H4 (cell line): Measurements from ENCODE around the gene FILIP1L. TPM values are rescaled to one million over a fixed set of nuclear protein-coding genes. Genes with fewer than 3 reads are reported as not detected.

Source experiments
- DNase-seq: peaks from one replicate; pipeline ENCODE4 v3.0.0-alpha.2; 2015; ENCODE audit warnings: low spot score
- total RNA-seq: library from RNA; depleted of rRNA; stranded (reverse); fragments of >200 nt; shearing (Covaris generic); gene quantifications from 2 replicates; pipeline ENCODE4 v1.2.3, GENCODE V29; 2014; rRNA removed

FILIP1L gene
- 30.0 and 37.8 TPM in 2 replicates for total RNA-seq

DNA sequence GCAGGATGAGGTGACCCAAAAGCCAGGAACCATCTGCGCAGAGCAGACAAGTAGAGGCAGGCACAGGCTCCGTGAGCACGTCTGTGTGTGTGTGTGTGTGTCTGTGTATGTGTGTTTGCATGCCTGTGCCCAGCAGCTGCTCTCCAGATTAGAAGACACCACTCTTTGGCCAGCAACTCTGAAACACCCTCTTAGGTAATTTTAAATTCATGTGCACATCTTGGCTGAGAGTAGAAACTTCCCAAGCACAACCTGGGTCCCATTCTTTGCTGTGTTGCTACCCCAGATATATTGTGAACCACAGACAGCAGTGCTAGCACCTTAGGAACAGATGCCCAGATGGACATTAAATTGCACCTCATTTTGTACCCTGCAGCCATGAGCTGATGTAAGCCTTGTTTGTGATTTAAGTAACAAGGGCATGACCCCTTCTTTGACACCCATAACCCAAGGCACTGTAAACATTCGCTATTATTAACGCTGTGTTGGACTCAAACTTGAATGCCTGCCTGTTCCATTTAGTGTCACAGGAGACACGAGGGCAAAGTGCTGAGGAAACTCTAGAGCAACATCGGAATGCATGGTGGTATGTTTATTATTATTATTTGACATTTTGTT, at the start of gene FILIP1L:
TSS of gene FILIP1L (minus strand) at position 89 of the 618 bp plus-strand sequence.
- no peak for DNase-seq

DNA sequence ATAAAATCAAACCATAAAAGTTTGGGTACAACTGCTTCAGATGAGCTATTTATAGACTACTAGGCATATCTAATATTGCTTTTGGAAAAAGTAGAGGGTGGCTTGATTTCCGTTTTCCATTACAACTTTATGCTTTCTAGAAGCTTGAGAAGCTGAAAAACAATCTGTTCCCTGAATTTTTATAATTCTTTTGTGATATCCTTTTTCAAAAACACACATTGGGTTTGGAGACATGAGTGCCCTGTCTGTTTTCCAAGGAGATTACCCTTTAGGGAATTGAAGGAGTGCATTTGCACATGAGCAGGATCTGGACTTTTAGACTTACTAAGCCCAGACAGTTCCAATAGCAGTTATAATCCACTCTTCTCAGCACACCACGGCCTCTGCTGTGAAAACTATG, 49.5 kb upstream of the FILIP1L start:
- DNase-seq = no peak

DNA sequence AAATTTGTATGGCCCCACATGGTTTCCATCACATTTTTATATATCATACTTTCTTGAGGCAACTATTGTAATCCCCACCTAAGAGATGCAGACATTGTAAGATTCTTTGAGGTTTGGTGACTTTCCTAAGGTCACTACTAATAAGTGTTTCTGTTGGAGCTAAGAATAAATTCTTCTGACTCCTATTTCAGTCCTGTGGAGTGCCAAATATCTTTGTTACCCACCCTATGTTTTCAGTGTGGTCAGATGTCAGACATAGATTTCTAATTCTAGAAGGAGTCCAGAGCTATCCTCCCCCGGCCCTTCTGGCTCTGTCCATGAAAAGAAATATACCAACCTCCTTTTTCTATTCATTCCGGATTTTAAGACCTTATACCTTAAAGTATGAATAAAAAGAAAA, 46.2 kb upstream of the FILIP1L start:
- DNase-seq = no peak

DNA sequence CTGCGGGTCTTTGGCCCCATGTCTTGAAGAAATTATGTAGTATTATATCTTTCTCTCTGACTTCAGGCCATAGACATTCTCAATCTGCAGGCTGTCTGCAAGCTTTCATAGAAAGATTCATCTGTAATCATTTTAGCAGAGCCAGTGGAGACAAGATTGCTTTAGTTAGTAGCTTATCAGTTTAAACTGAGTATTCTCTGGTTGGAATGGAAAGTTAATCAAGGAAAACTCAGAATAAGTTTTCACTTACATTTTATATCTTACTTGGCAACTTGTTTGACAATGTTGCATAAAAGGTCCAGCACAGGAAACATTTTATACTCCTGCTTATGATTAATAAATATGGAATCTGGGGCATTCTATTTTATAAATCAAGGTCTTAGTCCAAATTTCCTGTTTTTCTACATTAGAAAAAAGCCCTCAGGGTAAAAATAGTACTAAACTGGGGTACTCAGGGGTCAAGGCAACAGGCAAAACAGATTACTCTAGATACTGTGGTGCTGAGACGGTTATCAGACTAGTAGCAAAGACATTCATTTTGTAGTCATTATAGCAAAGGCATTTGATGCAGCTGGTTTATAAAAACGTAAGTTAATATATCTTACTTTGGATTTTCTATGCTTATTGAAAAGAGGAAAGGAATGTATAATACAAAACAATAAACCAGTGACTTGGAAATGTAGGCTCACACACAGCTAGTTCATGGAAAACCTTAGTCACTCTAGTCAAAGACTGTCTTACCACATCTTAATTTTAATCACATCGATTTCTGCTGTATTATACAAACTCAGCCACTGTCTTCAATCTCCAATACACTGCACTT, 45.2 kb upstream of the FILIP1L start:
- DNase-seq = no peak

DNA sequence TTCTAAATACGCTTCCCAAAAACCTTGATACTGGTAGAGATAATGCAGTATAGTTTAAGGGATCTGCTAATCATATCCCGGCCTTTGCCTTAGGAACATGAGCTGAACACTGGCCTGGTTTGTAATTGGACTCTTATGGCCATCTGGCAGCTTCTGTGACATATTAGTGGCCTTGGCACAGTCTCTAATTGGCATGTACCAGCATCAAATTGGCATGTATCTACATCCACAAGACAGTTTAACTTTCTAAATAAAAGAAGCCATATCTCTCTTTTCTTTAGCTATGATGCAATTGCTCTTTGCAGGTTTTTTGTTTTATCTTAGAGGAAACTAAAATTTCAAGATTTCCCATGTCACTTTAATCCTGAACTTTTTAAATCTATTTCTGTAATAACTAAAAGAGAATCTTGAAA, 44.6 kb upstream of the FILIP1L start:
- no peak for DNase-seq

DNA sequence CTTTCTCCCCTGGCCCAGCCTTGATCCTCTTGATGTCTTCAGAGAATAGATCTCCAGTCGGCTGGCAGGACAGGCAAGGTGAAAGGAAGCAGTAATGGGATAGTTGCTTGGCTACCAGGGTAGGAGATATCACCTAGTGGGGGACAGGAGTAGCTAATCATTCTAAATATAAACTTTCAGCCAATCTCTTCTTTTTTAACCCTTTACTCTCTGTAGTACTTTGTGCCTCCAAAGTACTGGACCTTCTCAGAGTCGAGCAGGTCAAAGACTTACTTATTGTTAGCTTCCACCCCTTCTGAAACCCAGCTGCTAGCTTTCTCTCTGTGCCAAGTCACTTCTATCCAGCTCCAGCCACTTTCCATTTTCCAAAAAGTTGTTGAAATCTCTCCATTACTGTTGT, 43.4 kb upstream of the FILIP1L start:
- DNase-seq = no peak

DNA sequence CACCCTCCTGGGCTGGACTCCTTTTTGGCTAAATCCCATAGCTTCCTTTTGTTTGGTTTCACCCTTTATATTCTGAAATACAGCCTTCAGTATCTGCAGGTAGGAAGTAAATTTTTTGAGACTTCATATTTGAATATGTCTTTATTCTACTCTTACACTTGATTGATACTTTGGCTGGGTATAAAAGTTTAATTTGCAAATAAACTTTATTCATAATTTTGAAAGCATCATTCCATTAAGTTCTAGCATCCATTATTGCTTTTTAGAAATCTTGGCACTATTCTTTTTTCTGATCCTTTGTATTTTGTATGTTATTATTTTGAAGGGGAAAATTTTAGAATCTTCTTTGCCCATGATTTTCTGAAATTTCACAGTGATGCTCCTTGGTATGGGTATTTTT, 41.3 kb upstream of the FILIP1L start:
- no peak for DNase-seq

DNA sequence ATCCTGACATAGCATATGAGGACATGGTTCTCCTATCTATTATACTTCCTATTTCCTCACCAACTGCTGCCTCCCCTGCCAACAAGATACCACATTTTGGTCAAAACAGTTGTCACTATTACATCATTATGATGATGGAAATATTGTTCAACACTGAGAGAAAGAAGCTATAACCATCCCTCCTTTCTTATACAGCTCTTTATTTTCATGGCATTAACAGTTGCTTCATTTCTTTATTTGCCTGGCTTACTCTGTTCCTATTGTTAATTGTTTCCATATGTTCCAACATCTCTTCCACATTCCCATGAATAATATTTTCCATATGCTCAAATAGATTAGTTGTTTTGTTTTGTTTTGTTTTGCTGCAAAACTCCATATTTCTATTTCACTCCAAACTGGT, 40.8 kb upstream of the FILIP1L start:
- no peak for DNase-seq

DNA sequence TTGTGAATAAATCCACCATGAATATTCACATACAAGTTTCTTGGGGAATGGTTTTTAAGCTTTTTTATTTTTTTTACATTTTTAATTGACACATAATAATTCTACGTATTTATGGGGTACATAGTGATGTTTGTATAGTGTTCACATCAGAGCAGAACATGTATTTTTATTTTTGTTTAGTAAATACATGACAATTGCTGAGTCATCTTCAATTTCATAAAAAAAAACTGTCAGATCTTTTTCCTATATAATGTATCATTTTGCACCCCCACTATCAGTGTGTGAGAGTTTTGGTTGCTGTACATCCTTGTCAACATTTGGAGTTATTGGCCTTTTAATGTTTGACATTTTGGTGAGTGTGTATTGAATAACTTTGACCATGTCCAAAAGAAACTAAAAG, 39.9 kb upstream of the FILIP1L start:
- no peak for DNase-seq

DNA sequence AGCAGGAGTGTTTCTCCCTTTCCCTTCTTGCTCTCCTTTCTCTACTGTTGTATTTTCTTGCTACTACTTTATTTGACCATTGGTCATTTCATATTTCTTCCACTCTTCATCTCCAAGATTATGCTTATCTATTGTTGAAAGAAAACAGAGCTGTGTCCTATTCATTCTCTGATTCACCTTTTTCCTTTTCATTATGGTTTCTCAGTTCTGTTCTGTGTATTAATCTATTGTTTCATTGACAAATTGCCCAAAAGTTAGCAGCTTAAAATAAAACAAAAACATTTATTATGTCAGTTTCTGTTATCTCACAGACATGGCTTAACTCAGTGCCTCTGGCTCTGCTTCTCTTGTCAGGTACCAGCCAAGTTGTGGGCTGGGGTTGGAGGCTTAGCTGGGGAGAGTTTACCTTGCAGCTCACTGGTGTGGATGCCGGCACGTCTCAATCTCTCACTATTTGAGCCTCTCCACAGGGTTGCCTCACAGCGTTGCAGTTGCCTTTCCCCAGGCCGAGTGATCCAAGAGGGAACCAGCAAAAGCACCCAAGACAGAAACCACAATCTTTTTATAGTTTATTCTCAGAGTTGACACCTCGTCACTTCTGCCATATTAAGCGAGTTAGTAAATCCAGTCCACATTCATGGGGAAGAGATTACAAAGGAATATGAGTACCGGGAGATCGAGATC, 36.9 kb upstream of the FILIP1L start:
- no peak for DNase-seq

DNA sequence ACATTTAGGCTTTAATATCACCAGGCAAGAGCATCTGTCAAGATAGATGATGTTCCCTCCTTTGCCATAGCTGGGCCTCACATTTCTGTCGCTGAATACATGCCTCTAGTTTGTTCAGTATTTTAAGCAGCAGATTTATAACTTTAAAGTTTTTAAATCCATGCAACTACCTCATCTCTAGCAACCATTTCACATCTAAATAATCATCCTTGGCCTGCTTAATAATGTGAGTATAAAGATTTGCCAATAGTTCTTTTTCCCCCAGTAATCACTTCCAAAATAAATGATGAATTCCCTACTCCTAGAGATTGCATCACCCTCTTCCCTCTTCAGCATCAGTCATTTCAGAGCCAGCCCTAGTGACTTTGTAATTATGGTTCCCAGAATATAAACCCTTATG, 36.2 kb upstream of the FILIP1L start:
- no peak for DNase-seq

DNA sequence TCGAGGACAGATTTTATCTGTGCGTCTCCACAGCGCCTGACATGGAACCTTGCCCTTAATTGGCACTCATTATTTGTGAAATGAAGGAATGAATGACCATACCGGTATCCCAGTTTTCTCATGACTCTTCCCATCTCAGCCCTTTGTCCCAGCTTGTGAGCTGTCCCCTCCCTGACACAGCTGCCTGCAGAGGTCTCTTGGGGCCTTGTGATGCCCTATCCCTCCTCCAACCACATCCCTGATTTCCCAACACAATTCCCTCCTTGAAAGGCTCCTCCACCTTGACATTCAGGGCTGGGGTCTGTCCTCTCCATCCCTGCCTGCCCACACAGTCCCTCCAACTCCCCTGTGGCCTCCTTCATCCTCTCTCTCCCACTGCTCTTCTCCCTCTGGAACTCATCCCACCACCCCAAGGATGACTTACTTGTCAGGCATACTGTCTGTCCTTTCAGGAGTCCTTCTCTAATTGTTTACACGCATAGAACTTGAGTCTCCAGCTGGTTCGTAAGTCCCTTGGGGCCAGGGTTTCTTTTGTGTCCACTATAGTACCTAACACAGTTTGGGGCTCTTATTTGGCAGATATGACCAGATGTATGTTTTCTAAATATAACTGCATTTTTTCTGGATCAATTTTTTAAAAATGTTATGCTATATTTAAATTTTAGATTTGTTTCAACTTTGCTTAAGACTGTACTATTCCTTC, 35.6 kb upstream of the FILIP1L start:
- DNase-seq = no peak

DNA sequence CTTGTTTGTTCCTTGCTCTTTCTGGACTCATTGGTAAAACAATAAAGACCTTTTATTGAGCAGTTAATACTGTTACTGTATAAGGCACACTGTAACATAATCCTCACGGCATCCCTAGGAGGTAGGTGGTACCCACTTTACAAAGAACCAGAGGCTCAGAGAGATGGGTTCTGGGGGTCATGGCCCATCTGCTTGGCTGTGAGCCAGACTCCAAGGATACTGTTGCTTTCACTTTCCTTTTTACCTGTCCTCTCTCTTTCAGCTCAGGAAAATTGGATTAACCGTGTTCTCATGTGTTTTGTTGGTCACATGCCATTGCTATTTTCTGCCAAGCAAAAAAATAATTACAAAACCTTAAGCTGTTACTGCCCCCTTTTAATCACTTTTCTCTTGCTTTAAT, 34.8 kb upstream of the FILIP1L start:
- DNase-seq = no peak

DNA sequence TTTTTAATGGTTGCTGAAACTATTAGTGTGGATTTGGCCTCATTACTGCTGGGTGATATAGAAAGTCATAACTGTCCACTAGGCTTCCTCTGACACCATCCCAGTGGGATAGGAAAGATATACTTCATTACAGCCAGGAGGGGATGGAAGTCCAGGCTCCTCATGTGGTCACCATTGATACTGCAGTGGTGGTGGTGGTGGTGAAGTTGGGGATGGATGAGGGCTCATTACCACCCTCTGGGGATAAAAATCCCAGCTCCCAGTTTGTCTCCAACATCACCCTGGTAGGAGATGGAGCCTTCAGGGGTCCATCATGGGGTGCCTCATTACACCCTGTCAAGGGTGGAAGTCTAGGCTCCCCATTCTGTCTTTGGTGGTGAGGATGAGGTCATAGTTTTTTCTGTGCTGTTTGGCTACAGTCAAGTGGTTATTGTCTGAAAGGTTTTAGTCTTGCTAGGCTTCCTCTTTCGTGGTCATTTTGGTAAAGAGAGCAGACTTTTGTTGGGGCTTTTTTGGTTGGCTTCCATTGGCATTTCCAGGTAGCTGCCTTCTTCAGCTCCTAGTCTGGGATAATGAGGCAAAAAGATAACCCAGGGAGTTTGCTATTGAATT, 30.1 kb upstream of the FILIP1L start:
- no peak for DNase-seq

DNA sequence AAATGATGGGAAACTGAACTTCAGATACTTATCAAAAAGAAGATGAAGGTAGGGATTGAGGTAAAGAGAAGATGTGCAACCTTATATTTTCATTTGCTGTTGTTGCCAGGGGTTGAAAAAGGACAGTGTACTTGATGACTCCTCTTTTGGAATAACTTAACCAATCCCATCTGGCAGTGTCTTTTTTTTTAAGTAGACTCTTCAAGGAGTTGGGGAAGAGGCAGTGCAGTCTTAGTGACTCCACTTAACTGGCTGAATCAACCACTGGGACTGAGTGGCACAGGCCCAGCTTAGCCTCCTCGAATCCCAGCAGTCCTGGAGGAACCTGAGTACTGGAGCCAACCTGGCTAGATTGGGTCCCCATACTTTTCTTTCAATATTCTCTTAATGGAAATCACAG, 27.3 kb upstream of the FILIP1L start:
- DNase-seq = no peak

DNA sequence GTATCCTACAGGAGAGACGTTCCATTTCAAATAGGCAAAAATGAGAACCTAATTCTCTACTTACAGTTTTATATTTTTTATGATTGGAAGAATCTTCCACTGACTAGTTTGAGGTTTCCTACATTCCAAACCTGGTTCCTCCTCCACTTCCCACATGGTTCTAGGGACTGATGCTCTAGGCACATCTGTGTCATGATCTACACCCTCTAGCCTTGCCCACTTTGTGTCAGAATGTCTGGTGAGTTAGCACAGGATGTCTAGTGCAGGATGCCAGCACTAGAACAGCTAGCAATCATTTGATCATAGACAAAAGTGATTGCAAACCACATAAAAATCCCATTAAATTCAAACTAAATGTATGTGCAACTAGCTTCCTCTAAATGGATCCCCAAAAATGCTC, 26.7 kb upstream of the FILIP1L start:
- DNase-seq = no peak

DNA sequence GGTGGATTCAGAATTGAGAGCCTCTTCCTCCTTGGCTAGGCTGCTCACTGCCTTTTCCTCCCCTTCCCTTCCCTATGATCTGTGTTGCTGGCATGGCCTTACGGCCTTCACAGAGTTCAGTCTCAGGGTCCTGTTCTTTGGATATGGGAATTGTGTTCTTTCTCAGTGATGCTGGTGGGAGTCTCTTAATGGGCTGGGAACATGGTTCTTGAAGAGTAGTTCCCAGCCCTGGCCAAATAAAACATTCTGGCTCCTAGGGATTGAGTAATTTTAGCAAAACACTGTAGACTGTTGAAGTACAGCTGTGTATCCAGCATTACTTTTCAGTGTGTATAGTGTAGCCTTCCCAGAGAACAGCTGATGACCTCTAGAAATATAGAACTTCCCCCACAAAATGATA, 22.6 kb upstream of the FILIP1L start:
- DNase-seq = no peak

DNA sequence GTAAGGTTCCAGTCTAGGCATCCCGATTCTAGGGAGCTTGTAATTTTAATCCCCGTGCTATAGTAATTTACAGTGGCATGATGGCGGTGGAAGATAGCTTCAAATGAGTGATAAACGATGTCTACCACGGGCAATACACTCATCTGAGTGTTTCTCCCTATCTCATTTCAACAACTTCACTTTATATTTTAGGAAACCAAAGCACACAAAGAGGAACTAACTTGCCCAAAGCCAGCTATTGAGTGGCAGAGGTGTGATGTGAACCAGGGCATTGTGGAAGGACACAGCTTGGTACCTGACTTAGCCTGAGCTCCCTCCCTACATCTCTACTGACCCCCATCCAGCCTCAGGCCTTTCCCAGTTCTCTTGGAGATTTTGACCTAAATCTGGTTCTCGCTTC, 16.9 kb upstream of the FILIP1L start:
- no peak for DNase-seq

DNA sequence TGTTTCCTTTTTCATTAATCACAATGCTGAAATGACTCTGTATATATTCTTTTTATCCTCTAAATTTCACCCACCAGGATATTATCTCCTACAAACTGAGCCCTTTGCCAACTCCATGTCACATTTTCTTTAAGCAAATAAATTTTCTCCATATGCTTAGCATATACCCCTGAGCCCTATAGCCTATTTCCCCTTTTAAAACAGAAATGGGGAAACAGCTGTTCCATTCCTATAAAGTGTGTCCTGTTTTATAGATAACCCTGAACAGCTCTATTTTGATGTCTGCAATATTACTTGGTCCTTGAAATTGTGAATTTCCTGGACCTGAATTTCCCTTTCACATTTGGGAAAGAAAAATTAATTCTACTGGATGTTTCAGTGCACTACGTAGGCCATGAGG, 15.6 kb upstream of the FILIP1L start:
- DNase-seq = no peak

DNA sequence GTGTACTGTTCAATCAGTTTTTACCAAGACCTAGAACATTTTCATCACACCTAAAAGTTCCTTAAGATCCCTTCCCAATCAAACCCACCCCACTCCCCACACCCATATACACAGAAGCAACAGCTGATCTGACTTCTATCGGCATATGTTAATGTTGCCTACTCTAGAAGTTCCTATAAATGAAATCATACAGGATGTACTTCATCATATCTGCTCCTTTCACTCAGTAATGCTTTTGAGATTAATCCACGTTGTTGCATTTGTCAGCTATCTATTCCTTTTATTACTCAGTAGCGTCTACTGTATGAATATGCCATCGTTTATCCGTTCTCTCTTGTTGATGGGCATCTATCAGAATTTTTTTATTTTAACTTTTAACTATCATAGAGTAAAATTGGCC, 14.3 kb upstream of the FILIP1L start:
- no peak for DNase-seq

DNA sequence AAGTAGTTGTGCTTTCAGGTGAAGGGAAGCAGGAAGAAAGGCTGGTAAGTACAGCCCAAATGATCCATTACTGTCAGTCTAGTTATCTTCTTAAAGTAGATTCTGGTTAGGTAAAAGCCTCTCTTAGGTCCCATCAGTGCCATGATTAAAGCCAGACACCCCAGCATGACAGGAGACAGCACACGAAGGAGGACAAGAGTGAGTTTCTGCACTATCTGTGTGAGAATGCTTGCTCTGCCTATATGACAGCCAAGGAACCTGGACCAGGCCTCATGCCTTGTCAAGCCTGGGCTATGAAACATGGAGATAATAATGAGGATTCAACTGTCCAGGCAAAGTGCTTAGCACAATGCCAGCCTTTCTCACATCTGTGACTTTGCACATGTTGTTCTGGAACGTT, 13.5 kb upstream of the FILIP1L start:
- no peak for DNase-seq
